Endothelial cell of umbilical vein (primary cell): ENCODE results near the gene FAM24A. TPM values are rescaled to one million over a fixed set of nuclear protein-coding genes. Genes with fewer than 3 reads are reported as not detected.
A peak's percentile ranks its signal among the peaks of the same experiment; 100 is the strongest.

Experiments
- BruUV-seq: library from RNA; stranded (reverse); fragments of 400-500 nt; replicated peaks from 2 replicates; lab custom pipeline; 2021; lab: Mats Ljungman, UMichigan
- CTCF ChIA-PET: fragments of 300-600, 350-600 bp; sonication (Branson Sonifier 250); formaldehyde crosslinking; loops from one replicate; lab custom pipeline; 2021; ENCODE audit warnings: antibody characterized with exemption, inconsistent platforms; lab: Charles Lee
- POLR2A ChIA-PET: fragments of 300-600, 350-600 bp; sonication (Branson Sonifier 250); formaldehyde crosslinking; loops from one replicate; lab custom pipeline; 2021; ENCODE audit warnings: antibody characterized with exemption, inconsistent platforms; lab: Charles Lee
- DNase-seq: peaks from one replicate; pipeline ENCODE4 v3.0.0-alpha.2; 2011; ENCODE audit warnings: low read depth, low spot score
- FAIRE-seq: peaks from 2 replicates; lab custom pipeline; 2011; peaks lifted over from hg19 to GRCh38; lab: Jason Lieb, UNC
- H2AFZ ChIP-seq: 2 replicates; pipeline ENCODE4 v1.6.0; 2012; ENCODE audit warnings: low read depth, low read length, control low read depth, inconsistent platforms
- H3K27ac ChIP-seq: 2 replicates; pipeline ENCODE4 v1.5.1; 2011; ENCODE audit warnings: low read depth, mild to moderate bottlenecking, control low read depth, low read length, moderate library complexity; ENCODE audit not compliant: insufficient read depth
- H3K27me3 ChIP-seq, 2 experiments: 2 replicates each; pipeline versions ENCODE4 v1.6.0 to v1.6.1; 2011; ENCODE audit warnings: low read length in 2 of 2, mixed read lengths in 1 of 2; ENCODE audit not compliant: control insufficient read depth in 2 of 2, insufficient read depth in 2 of 2
- H3K36me3 ChIP-seq, 2 experiments: 2 replicates in 1 of 2; 3 replicates in 1 of 2; pipeline ENCODE4 v1.5.1; 2011; ENCODE audit warnings: low read length in 2 of 2, mild to moderate bottlenecking in 1 of 2, moderate library complexity in 1 of 2; ENCODE audit not compliant: control insufficient read depth in 2 of 2, insufficient read depth in 2 of 2; ENCODE audit errors: extremely low read depth in 1 of 2
- H3K4me1 ChIP-seq: 3 replicates; pipeline ENCODE4 v1.5.1; 2011; ENCODE audit warnings: mild to moderate bottlenecking, low read length; ENCODE audit not compliant: control insufficient read depth, insufficient read depth; ENCODE audit errors: extremely low read depth
- H3K4me2 ChIP-seq: 2 replicates; pipeline ENCODE4 v1.6.1; 2011; ENCODE audit warnings: low read length, control low read depth, mixed read lengths; ENCODE audit not compliant: insufficient read depth
- H3K4me3 ChIP-seq, 3 experiments: fragments of 200-600 bp in 1 of 3; sonication (generic), shearing (Covaris generic) in 1 of 3; replicated peaks in 1 of 3; 2 replicates each; pipeline ENCODE4 v1.5.1; 2011 to 2016; ENCODE audit warnings: control low read depth in 3 of 3, low read length in 3 of 3, mild to moderate bottlenecking in 2 of 3, inconsistent platforms in 1 of 3, low read depth in 1 of 3, moderate library complexity in 1 of 3; ENCODE audit not compliant: insufficient read depth in 1 of 3
- H3K79me2 ChIP-seq: 2 replicates; pipeline ENCODE4 v1.6.0; 2012; ENCODE audit warnings: low read length, inconsistent platforms; ENCODE audit not compliant: control insufficient read depth, insufficient read depth
- H3K9ac ChIP-seq: replicated peaks from 2 replicates; pipeline ENCODE3; 2011; ENCODE audit warnings: low read length, control low read depth; ENCODE audit not compliant: insufficient read depth; ENCODE audit errors: extremely low read depth
- H3K9me1 ChIP-seq: replicated peaks from 3 replicates; pipeline ENCODE4 v1.6.0; 2011; ENCODE audit warnings: mild to moderate bottlenecking, low read length; ENCODE audit not compliant: control insufficient read depth, insufficient read depth; ENCODE audit errors: extremely low read depth
- H3K9me3 ChIP-seq: replicated peaks from 2 replicates; pipeline ENCODE4 v1.5.1; 2012; ENCODE audit warnings: low read length, inconsistent platforms; ENCODE audit not compliant: control insufficient read depth, insufficient read depth
- H4K20me1 ChIP-seq: replicated peaks from 2 replicates; pipeline ENCODE3; 2011; ENCODE audit warnings: mild to moderate bottlenecking, low read length; ENCODE audit not compliant: control insufficient read depth, insufficient read depth; ENCODE audit errors: extremely low read depth
- EZH2 ChIP-seq: IDR thresholded peaks from 2 replicates; pipeline ENCODE4 v1.6.1; 2012; ENCODE audit warnings: borderline replicate concordance, low read depth, mild to moderate bottlenecking, moderate library complexity, low read length, inconsistent platforms; ENCODE audit not compliant: severe bottlenecking
- FOS ChIP-seq: IDR thresholded peaks from 2 replicates; pipeline ENCODE4 v1.6.1; 2011; ENCODE audit warnings: mild to moderate bottlenecking, low read length, moderate library complexity, borderline replicate concordance; ENCODE audit not compliant: insufficient read depth
- GATA2 ChIP-seq: IDR thresholded peaks from 2 replicates; pipeline ENCODE4 v1.7.0; 2011; ENCODE audit warnings: low read depth, mild to moderate bottlenecking, moderate library complexity, mixed read lengths, low read length; ENCODE audit not compliant: insufficient read length, insufficient read depth
- JUN ChIP-seq: IDR thresholded peaks from 2 replicates; pipeline ENCODE4 v1.6.1; 2011; ENCODE audit warnings: borderline replicate concordance, low read depth; ENCODE audit not compliant: insufficient read length, insufficient read depth
- MYC ChIP-seq: IDR thresholded peaks from one replicate; pipeline ENCODE4 v1.6.1; 2011; ENCODE audit warnings: mild to moderate bottlenecking, low read depth, low read length
- POLR2A ChIP-seq: IDR thresholded peaks from 2 replicates; pipeline ENCODE4 v1.6.1; 2012; ENCODE audit warnings: low read depth, mild to moderate bottlenecking, control low read depth, low read length
- POLR2AphosphoS5 ChIP-seq: IDR thresholded peaks from 2 replicates; pipeline ENCODE4 v1.6.1; 2012; ENCODE audit warnings: low read depth, mild to moderate bottlenecking, control low read depth, low read length, moderate library complexity; ENCODE audit not compliant: insufficient read depth
- dilution Hi-C: fragments of 300-500 bp; cut with MboI; formaldehyde crosslinking; loops from one replicate; pipeline ENCODE4 v1.15.0; 2019; ENCODE audit warnings: low sequenced_read_pairs; ENCODE audit not compliant: extremely low pct_ligation_motif_present
- intact Hi-C: fragments of 100-400 bp; cut with micrococcal nuclease; formaldehyde crosslinking; loops from one replicate; pipeline ENCODE4 v1.10.0; 2022
- polyA plus RNA-seq, 4 experiments: library from polyadenylated mRNA; depleted of rRNA in 3 of 4; stranded (reverse) in 3 of 4; unstranded in 1 of 4; fragments of >200 nt; gene quantifications; 2 replicates each; pipeline versions ENCODE4 v1.2.1 to v1.2.3, GENCODE V29; 2011 to 2012; ENCODE audit warnings: missing spikeins in 1 of 4
- total RNA-seq: library from RNA; stranded (reverse); gene quantifications from 2 replicates; pipeline ENCODE4 v1.2.3, GENCODE V29; 2021
- TF ChIP-seq, protein P1 (sequence below), 2 donors: IDR thresholded peaks; 1 replicate in 1 of 2; 2 replicates in 1 of 2; pipeline ENCODE4 v1.5.1; 2011; ENCODE audit warnings: low read length in 2 of 2, mild to moderate bottlenecking in 2 of 2, moderate library complexity in 2 of 2, control low read depth in 1 of 2, inconsistent platforms in 1 of 2, low read depth in 1 of 2; ENCODE audit not compliant: insufficient read depth in 1 of 2; ENCODE audit errors: extremely low read depth in 1 of 2
- TF ChIP-seq, protein P2 (sequence below): IDR thresholded peaks from 2 replicates; pipeline ENCODE4 v1.6.1; 2011; ENCODE audit not compliant: insufficient read depth, insufficient read length

The FAM24A gene
- total and polyA plus RNA-seq, 2 donors (not counting 3 experiments of a cell fraction or from before 2014, with no cell fraction given): not detected

DNA sequence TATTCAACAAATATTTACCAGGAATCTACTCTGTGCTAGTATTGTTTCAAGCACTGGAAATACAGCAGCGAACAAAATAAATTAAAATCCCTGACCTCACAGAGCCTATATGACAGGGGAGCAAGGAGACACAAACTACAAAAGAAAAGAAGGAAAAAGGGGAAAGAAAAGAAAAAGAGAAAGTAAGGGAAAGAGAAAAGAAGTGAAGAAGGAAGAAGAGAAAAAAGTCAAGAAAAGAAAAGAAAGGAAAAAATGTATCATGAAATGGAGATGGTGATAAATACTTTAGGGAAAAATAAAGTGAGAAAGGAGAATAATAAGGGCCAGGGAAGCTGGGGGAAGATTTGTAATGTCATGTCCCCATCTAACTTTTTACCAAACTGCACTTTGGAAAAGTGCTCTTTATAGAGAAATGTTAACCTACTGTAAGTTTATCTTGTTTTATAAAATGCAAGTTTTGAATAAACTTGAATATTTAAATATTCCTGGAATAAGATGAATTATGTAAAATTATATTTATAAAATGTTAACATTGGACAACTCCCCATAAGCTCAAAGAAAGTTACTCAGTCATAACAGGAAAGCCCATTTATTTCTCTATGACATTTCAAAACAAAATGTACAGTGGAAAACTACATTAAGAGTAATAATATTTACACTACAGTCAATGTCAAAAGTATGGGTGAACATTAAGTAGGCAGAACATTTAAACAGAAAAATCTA is 28.9 kb downstream of the FAM24A start:
- BruUV-seq: no TSS peak
- Histone ChIP-seq H3K36me3 (peaks cover 3 to 6% of the 10 kb centered on the region in 2 experiments), H3K4me1 (peaks cover 12% of the 10 kb centered on the region), H3K9me3 (no peaks in the 10 kb centered on the region), H3K4me2 (peak overlapping the region; percentile 47), H3K9ac (no peak overlapping the region), H3K27ac (peak overlapping the region; percentile 41), H4K20me1 (no peaks in the 10 kb centered on the region), H2AFZ (no peak overlapping the region), H3K9me1 (no peaks in the 10 kb centered on the region), H3K79me2 (peaks cover 5% of the 10 kb centered on the region), H3K27me3 (no peaks in the 10 kb centered on the region), H3K4me3 (no peak overlapping the region)
- ChIA-PET POLR2A (no interaction called here), CTCF (interaction anchor here (1.5 kb wide), 1 partner anchor 41 kb away, joined by 3 read pairs; the partner anchor contains the start of gene PSTK)
- intact Hi-C loops: no loop called here
- DNase-seq (no peak), FAIRE-seq (no peak)
- dilution Hi-C loops: no loop called here
- TF ChIP-seq, protein P1, sequence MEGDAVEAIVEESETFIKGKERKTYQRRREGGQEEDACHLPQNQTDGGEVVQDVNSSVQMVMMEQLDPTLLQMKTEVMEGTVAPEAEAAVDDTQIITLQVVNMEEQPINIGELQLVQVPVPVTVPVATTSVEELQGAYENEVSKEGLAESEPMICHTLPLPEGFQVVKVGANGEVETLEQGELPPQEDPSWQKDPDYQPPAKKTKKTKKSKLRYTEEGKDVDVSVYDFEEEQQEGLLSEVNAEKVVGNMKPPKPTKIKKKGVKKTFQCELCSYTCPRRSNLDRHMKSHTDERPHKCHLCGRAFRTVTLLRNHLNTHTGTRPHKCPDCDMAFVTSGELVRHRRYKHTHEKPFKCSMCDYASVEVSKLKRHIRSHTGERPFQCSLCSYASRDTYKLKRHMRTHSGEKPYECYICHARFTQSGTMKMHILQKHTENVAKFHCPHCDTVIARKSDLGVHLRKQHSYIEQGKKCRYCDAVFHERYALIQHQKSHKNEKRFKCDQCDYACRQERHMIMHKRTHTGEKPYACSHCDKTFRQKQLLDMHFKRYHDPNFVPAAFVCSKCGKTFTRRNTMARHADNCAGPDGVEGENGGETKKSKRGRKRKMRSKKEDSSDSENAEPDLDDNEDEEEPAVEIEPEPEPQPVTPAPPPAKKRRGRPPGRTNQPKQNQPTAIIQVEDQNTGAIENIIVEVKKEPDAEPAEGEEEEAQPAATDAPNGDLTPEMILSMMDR (IDR thresholded peaks at IDR 0.05; ENCODE audit: extremely low read depth in 1 of 2, insufficient read depth in 1 of 2, low read depth in 1 of 2, low read length in 2 of 2): no peak
- TF ChIP-seq POLR2AphosphoS5 (no peak), MYC (no peak), FOS (no peak), EZH2 (no peak), POLR2A (no peak), GATA2 (no peak), JUN (no peak)
- TF ChIP-seq, protein P2, sequence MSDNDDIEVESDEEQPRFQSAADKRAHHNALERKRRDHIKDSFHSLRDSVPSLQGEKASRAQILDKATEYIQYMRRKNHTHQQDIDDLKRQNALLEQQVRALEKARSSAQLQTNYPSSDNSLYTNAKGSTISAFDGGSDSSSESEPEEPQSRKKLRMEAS: no peak
